Heart left ventricle (tissue), 13 donors: ENCODE data around the gene STAP1.

ENCODE experiments used
- CTCF ChIP-seq, 12 donors: fragments of 200-600 bp; sonication (generic) in 4 of 12; IDR thresholded peaks; one replicate each; pipeline versions ENCODE4 v1.5.0 to v1.8.0; 2018 to 2022; ENCODE audit warnings: antibody characterized with exemption in 12 of 12, mild to moderate bottlenecking in 5 of 12
- POLR2A ChIP-seq, 2 donors: fragments of 450-650 bp; IDR thresholded peaks; one replicate each; pipeline ENCODE4 v1.6.1; 2017; ENCODE audit warnings: antibody characterized with exemption in 2 of 2, mild to moderate bottlenecking in 2 of 2, moderate library complexity in 2 of 2
- donor health status: ischemic (EF 13 %, LVEDD 7.1; RV severe dilation, severe dysfunction).
- donor health status: DM: no; HTN: yes; CAD: no.
- donor health status: DM: no; HTN: no; CAD: no.
- donor health status: ischemic (EF 25% LVEDD 6.9; RV normal size, moderate dysfunction).
- donor health status: ischemic (EF 25% LVEDD 5.7; RV mildly dilated, moderate dysfunction).
- donor health status: ischemic (EF 35%, LVEDD 5.7; RV mildly dilated, moderate dysfunction).
- donor health status: nonischemic (EF 11% LVEDD 7.7; RV severe dilation, severe dysfunction).
- donor health status: DM: yes; HTN: yes; CAD: no.
- donor health status: PGD.
- donor health status: ischemic (EF 29% LVEDD 5.4; RV normal size, mild dysfunction).
- donor health status: nonischemic (EF 23%, LVEDD 6.1; RV moderate dilation, normal function).

DNA sequence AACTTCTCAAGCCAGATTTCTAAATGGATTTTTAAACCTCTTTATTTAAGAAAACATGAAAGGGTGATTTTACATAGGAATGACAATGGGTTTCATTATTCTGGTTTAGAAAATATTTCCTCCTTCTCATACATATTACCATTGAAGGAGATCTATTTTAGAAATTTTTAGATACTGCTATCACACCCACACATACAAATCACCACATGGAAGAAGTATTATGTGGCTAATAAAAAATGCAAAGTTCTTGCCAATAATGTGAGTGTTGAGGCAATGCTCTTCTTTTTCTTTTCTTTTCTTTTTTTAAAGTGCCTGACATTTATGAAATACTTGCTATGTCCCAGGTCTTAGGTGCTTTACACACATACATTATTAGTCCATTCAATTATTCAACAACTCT lies 6.8 kb downstream of the STAP1 start:
- TF ChIP-seq CTCF (IDR thresholded peaks at IDR 0.05) (no peak), POLR2A (IDR thresholded peaks at IDR 0.05) (no peak)
